Measurements from ENCODE around the gene ABCC3. TPM values are rescaled to one million over a fixed set of nuclear protein-coding genes. Genes with fewer than 3 reads are reported as not detected.

The ABCC3 gene
- total RNA-seq, 1 experiment from 2014 or later, result 66.2 TPM

DNA sequence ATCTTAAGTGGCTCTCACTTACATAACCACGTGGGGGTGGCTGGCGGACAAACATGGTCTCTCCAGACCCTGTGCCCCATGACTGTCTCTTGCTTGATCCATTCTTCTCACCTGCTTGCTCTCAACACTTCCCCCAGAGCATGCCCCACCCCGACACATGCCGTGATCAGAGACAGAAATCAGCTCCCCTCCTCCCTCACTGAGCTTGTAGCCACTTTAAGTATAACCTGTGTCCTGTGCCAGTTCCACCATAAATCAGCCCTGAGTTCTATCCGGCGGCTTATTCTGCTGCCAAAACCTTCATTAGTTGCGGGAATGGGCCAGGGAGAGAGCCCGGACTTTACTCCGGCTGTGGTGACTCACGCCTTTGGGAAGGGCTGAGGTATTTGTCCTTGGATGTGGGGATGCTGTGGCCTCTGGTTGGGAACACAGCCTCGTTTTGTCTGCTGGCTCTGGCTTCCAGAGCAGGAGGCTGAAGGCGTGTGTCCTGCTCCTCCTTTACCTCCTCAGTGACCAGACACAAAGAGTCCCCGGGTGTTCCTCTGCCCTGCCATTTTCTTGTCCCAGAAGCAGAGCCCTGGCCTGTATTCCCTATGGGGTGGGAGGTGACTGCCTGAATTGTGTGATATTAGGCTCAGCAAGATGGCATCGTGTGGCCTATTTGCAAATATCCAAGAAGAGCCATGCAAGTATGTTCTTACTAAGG lies 52.0 kb downstream of the ABCC3 start (continued):
- TF ChIP-seq, protein P1, sequence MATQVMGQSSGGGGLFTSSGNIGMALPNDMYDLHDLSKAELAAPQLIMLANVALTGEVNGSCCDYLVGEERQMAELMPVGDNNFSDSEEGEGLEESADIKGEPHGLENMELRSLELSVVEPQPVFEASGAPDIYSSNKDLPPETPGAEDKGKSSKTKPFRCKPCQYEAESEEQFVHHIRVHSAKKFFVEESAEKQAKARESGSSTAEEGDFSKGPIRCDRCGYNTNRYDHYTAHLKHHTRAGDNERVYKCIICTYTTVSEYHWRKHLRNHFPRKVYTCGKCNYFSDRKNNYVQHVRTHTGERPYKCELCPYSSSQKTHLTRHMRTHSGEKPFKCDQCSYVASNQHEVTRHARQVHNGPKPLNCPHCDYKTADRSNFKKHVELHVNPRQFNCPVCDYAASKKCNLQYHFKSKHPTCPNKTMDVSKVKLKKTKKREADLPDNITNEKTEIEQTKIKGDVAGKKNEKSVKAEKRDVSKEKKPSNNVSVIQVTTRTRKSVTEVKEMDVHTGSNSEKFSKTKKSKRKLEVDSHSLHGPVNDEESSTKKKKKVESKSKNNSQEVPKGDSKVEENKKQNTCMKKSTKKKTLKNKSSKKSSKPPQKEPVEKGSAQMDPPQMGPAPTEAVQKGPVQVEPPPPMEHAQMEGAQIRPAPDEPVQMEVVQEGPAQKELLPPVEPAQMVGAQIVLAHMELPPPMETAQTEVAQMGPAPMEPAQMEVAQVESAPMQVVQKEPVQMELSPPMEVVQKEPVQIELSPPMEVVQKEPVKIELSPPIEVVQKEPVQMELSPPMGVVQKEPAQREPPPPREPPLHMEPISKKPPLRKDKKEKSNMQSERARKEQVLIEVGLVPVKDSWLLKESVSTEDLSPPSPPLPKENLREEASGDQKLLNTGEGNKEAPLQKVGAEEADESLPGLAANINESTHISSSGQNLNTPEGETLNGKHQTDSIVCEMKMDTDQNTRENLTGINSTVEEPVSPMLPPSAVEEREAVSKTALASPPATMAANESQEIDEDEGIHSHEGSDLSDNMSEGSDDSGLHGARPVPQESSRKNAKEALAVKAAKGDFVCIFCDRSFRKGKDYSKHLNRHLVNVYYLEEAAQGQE (IDR thresholded peaks at IDR 0.05; ENCODE audit: low read depth), result no peak
- TF ChIP-seq, protein P2, sequence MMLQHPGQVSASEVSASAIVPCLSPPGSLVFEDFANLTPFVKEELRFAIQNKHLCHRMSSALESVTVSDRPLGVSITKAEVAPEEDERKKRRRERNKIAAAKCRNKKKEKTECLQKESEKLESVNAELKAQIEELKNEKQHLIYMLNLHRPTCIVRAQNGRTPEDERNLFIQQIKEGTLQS (IDR thresholded peaks at IDR 0.05), result no peak
- TF ChIP-seq EZH2phosphoT487 (IDR thresholded peaks at IDR 0.05; ENCODE audit: borderline replicate concordance) (no peak), RAD21 (IDR thresholded peaks at IDR 0.05; ENCODE audit: low read depth) (no peak; the same call in 1 of the 2 replicates), ZNF274 (IDR thresholded peaks at IDR 0.05; ENCODE audit: low read depth, low read length) (no peak), YY1 (IDR thresholded peaks at IDR 0.05; ENCODE audit: extremely low read depth, insufficient replicate concordance, low read depth, low read length) (peak; percentile 84), CEBPB (IDR thresholded peaks at IDR 0.05; ENCODE audit: low read depth) (no peak)
- TF ChIP-seq, protein P3, sequence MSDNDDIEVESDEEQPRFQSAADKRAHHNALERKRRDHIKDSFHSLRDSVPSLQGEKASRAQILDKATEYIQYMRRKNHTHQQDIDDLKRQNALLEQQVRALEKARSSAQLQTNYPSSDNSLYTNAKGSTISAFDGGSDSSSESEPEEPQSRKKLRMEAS (IDR thresholded peaks at IDR 0.05), result peak; percentile 93
